Body of pancreas (tissue), 4 donors: Measurements from ENCODE around the gene CCBE1. TPM values are rescaled to one million over a fixed set of nuclear protein-coding genes. Genes with fewer than 3 reads are reported as not detected.
"Not testable (repeated sequence)": the region's sequence is repeated elsewhere in the genome, so short reads cannot be mapped to it uniquely, and the experiment has no call there.

Experiments used
- ATAC-seq: fragments of 150-250 bp; one replicate; pipeline ENCODE4 v1.9.1; 2016
- DNase-seq, 4 donors: peaks; one replicate each; pipeline ENCODE4 v3.0.0-alpha.2; 2019
- H3K27ac ChIP-seq, 4 donors: fragments of 200-600 bp; sonication (generic); 1 replicate in 3 of 4; 2 replicates in 1 of 4; pipeline versions ENCODE4 v1.5.1 to v1.6.1; 2016 to 2019; ENCODE audit warnings: mild to moderate bottlenecking in 1 of 4, mixed read lengths in 1 of 4, moderate library complexity in 1 of 4
- H3K27me3 ChIP-seq, 2 donors: fragments of 200-600 bp; sonication (generic); one replicate each; pipeline ENCODE4 v1.6.0; 2016; ENCODE audit warnings: mild to moderate bottlenecking in 1 of 2
- H3K36me3 ChIP-seq, 2 donors: fragments of 200-600 bp; sonication (generic); replicated peaks in 1 of 2; 2 replicates each; pipeline ENCODE4 v1.5.1; 2016; ENCODE audit warnings: low read depth in 2 of 2; ENCODE audit not compliant: insufficient read depth in 1 of 2
- H3K4me1 ChIP-seq: fragments of 200-600 bp; sonication (generic); one replicate; pipeline ENCODE4 v1.6.0; 2016
- H3K4me3 ChIP-seq, 2 donors: fragments of 200-600 bp; sonication (generic); 1 replicate in 1 of 2; 2 replicates in 1 of 2; pipeline ENCODE4 v1.5.1; 2016 to 2019
- H3K9me3 ChIP-seq, 3 donors: fragments of 200-600 bp; sonication (generic); 1 replicate in 2 of 3; 2 replicates in 1 of 3; pipeline ENCODE4 v1.5.1; 2016
- CTCF ChIP-seq, 7 experiments: fragments of 450-650 bp in 4 of 7; fragments of 200-600 bp in 3 of 7; sonication (generic) in 3 of 7; IDR thresholded peaks; one replicate each; pipeline ENCODE4 v1.5.1; 2016 to 2019; ENCODE audit warnings: antibody characterized with exemption in 7 of 7
- POLR2A ChIP-seq, 3 donors: fragments of 450-650 bp; IDR thresholded peaks; one replicate each; pipeline ENCODE4 v1.6.1; 2016; ENCODE audit warnings: antibody characterized with exemption in 3 of 3, mild to moderate bottlenecking in 2 of 3
- WGBS, 2 donors: methylation state at CpG; one replicate each; pipeline ENCODE4 v1.1.5; 2017; 5-methylcytosine and 5-hydroxymethylcytosine counted together
- intact Hi-C: fragments of 100-400 bp; cut with DNase I; formaldehyde crosslinking; loops from one replicate; pipeline ENCODE4 v1.15.1; 2023
- total RNA-seq, 2 donors: library from RNA; depleted of rRNA; stranded (reverse); fragments of >200 nt; gene quantifications; one replicate each; pipeline ENCODE4 v1.1.0, GENCODE V29; 2016

The CCBE1 gene
- total RNA-seq, 2 donors from 2014 or later: 0.99 to 4.4 TPM

- no peaks in the 10 kb centered on the region for H3K9me3 ChIP-seq
- 70 to 76% methylated on average over 4 of the region's 4 CpGs for WGBS, 2 donors
- no peaks in the 10 kb centered on the region for H3K4me1 ChIP-seq
- H3K27ac ChIP-seq: no peak overlapping the region
- no peak overlapping the region for H3K4me3 ChIP-seq
- no peak for ATAC-seq
- no peak for TF ChIP-seq CTCF (IDR thresholded peaks at IDR 0.05)
- TF ChIP-seq POLR2A (IDR thresholded peaks at IDR 0.05): no peak
- no peak for DNase-seq
- intact Hi-C loops: no loop called here
- H3K36me3 ChIP-seq: no peaks in the 10 kb centered on the region
- H3K27me3 ChIP-seq: no peaks in the 10 kb centered on the region
Measured at GRCh38 chr18:59667488-59667887, 29.7 kb downstream of the CCBE1 start.

DNA sequence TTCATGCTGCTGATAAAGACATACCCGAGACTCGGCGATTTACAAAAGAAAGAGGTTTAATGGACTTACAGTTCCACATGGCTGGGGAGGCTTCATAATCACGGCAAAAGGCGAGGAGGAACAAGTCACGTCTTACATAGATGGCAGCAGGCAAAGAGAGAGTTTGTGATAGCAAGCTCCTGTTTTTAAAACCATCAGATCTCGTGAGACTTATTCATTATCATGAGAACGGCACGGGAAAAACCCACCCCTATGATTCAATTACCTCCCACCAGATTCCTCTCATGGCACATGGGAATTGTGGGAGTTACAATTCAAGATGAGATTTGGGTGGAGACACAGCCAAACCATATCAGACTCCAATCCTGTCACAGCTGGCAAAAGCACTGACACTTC is 31.2 kb downstream of the CCBE1 start:
- DNase-seq, H3K4me3 ChIP-seq, H3K27me3 ChIP-seq, H3K36me3 ChIP-seq, ATAC-seq, H3K4me1 ChIP-seq, H3K27ac ChIP-seq, H3K9me3 ChIP-seq, intact Hi-C loops: not testable (repeated sequence)
- WGBS, 2 donors: 54 to 68% methylated on average over 9 of the region's 9 CpGs

DNA sequence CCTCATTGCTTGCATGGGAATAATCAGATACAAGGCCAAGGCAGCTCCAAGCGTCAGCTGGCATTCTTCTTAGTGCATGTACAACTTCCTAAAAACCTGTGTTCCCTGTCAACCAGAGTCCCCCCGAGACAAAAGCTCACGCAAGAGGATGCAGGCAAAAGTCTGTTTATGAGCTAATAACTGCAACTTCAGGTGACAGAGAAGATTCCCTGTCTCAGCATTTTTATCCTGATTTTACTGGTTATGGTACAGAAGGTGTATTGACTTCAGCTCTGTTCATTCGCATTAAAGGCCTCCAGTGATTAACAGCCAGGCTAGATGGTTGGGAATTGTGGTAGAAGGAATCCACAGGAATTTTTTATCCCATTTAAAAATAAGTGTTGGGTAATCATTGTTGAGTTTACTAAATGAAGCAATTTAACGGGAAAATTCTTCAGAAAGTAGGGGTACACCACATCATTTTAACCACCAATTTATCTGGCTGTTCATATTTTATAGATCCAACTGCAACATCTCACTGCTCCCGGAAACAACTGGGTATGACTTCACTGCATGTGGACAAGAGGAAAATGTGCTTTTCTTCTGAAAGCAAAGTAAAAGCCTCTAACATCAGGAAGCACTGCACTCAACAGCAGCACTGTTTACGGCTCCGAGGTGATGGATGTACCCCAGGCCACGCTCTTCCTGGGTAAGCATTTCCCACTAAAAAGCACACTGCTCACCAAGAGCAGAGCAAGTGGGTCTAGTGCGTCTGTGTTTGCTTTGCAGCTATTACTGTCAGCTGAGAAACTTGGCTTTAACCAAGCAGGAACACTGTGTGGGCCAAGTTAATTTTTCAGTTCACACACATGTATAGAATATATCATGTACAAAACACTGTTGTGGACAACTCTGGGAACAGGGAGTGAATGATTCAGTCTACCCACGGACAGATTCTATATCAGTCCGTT is 31.9 kb downstream of the CCBE1 start:
- ATAC-seq: no peak
- no peaks in the 10 kb centered on the region for H3K4me1 ChIP-seq

GRCh38 chr18:59664329-59664728 is 32.9 kb downstream of the CCBE1 start:
- H3K9me3 ChIP-seq: no peaks in the 10 kb centered on the region
- H3K4me3 ChIP-seq: no peak overlapping the region
- no peaks in the 10 kb centered on the region for H3K4me1 ChIP-seq
- 48 to 66% methylated on average over 3 of the region's 3 CpGs for WGBS, 2 donors
- H3K27me3 ChIP-seq: no peaks in the 10 kb centered on the region
- DNase-seq (no peak), ATAC-seq (no peak)
- TF ChIP-seq POLR2A (IDR thresholded peaks at IDR 0.05): no peak
- no peak for TF ChIP-seq CTCF (IDR thresholded peaks at IDR 0.05)
- H3K27ac ChIP-seq: no peak overlapping the region
- no peaks in the 10 kb centered on the region for H3K36me3 ChIP-seq
- intact Hi-C loops: no loop called here

More for the DNA sequence above, 31.9 kb downstream of the CCBE1 start:
- DNase-seq: no peak
- Histone ChIP-seq H3K27me3 (no peaks in the 10 kb centered on the region), H3K36me3 (no peaks in the 10 kb centered on the region), H3K9me3 (no peaks in the 10 kb centered on the region), H3K27ac (no peak overlapping the region), H3K4me3 (no peak overlapping the region)
- WGBS, 2 donors: 45 to 54% methylated on average over 12 of the region's 12 CpGs
- intact Hi-C loops: no loop called here
- no peak for TF ChIP-seq CTCF (IDR thresholded peaks at IDR 0.05)
- no peak for TF ChIP-seq POLR2A (IDR thresholded peaks at IDR 0.05)

GRCh38 chr18:59663096-59663495 is 34.1 kb downstream of the CCBE1 start:
- intact Hi-C loops: no loop called here
- Histone ChIP-seq H3K4me1 (no peaks in the 10 kb centered on the region), H3K27ac (no peak overlapping the region), H3K4me3 (no peak overlapping the region), H3K27me3 (no peaks in the 10 kb centered on the region), H3K36me3 (no peaks in the 10 kb centered on the region), H3K9me3 (no peaks in the 10 kb centered on the region)
- 85 to 96% methylated on average over 1 of the region's 1 CpG for WGBS, 2 donors
- TF ChIP-seq POLR2A (IDR thresholded peaks at IDR 0.05) (no peak), CTCF (IDR thresholded peaks at IDR 0.05) (no peak)
- DNase-seq: no peak
- ATAC-seq: no peak
